Thyroid gland (tissue), 4 donors: ENCODE data around the gene FOXP1.

Experiments
- CTCF ChIP-seq, 6 experiments: fragments of 200-600 bp in 3 of 6; fragments of 450-650 bp in 3 of 6; sonication (generic) in 3 of 6; IDR thresholded peaks; one replicate each; pipeline ENCODE4 v1.5.1; 2016 to 2019; ENCODE audit warnings: antibody characterized with exemption in 6 of 6, mild to moderate bottlenecking in 2 of 6, inconsistent platforms in 1 of 6, moderate library complexity in 1 of 6
- POLR2A ChIP-seq, 2 donors: fragments of 450-650 bp; IDR thresholded peaks; one replicate each; pipeline ENCODE4 v1.6.1; 2017; ENCODE audit warnings: antibody characterized with exemption in 2 of 2, mild to moderate bottlenecking in 2 of 2, moderate library complexity in 1 of 2

DNA sequence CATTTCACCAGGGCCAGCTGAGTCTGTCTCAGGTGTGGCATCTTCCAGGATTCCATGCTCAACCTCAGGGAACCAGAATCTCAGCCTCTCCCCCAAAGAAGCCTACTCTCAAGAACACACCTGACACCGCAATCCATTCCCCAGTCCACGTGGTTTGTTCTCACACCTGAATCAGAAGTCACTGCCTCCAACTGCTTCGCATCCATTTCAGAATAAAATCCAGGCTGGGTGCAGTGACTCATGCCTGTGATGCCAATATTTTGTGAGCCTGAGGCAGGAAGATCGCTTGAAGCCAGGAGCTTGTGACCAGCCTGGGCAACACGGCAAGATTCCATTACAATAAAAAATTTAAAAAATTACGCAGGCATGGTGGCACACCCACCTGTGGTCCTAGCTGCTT, 212.2 kb downstream of the FOXP1 start:
- no peak for TF ChIP-seq CTCF (IDR thresholded peaks at IDR 0.05)
- TF ChIP-seq POLR2A (IDR thresholded peaks at IDR 0.05), result no peak
